Measurements from ENCODE around the gene UBR4. TPM values are rescaled to one million over a fixed set of nuclear protein-coding genes. Genes with fewer than 3 reads are reported as not detected.

UBR4 gene
- total RNA-seq, 4 donors from 2014 or later = 124 to 198 (median 131) TPM

DNA sequence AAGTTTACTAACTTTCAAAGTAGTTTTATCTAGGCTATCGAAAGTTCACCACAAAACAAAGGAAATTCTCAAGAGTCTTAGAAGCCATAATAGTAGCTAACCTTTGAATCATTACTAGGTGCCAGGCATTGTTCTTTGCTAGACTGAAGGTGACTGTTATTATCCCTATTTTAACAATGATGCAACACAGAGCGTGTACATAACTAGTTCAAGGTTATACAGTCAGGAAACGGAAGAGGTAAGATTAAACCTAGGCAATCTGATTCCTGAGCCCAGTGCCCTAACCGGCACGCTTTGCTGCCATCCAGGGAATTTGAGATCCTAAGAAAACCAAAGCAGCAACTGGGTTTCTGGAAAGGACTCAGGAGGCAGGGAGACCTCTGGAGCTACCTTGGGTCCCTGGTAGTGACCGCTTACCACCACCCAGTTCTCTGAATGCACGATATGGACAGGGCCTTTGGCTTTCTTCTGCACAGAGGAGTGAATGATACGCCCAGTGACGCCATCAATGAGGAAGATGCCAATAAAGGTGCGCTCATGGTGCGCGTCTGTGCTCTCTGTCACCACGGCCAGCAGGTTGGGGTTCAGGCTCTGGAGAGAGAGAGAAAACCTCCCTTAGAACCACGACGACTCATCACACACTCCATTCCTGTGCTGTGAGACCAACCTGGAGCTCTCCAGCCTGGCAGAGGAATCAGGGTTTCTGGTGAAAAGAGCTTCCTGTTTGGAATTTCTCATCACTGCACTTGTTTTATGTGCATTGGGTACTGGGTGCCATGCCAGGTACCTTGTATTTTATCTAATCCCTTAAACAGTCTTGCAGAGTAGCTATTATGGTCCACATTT, 13.1 kb upstream of the UBR4 start:
- TF ChIP-seq, protein P1, sequence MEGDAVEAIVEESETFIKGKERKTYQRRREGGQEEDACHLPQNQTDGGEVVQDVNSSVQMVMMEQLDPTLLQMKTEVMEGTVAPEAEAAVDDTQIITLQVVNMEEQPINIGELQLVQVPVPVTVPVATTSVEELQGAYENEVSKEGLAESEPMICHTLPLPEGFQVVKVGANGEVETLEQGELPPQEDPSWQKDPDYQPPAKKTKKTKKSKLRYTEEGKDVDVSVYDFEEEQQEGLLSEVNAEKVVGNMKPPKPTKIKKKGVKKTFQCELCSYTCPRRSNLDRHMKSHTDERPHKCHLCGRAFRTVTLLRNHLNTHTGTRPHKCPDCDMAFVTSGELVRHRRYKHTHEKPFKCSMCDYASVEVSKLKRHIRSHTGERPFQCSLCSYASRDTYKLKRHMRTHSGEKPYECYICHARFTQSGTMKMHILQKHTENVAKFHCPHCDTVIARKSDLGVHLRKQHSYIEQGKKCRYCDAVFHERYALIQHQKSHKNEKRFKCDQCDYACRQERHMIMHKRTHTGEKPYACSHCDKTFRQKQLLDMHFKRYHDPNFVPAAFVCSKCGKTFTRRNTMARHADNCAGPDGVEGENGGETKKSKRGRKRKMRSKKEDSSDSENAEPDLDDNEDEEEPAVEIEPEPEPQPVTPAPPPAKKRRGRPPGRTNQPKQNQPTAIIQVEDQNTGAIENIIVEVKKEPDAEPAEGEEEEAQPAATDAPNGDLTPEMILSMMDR (IDR thresholded peaks at IDR 0.05; ENCODE audit: low read depth) = no peak

DNA sequence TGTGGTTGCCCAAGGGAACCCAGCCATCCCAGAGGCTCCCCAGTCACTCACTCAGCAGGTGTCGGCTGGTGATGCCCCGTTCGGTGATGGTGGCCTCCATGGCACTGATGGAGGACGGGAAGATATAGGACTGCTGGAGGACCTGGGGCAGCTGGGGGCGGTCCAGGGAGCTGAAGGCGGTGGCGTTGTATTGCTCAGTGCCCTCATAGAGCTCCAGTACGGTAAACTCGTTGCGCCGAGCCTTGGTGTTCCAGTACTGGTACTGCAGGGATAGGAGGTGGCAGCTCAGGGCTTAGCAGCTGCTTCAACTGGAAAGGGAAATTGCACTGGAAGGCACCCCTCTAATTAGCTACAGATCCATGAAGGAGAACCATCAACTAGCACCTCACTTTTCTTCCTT, 12.5 kb upstream of the UBR4 start:
- TF ChIP-seq, protein P1 (IDR thresholded peaks at IDR 0.05; ENCODE audit: low read depth) = no peak

DNA sequence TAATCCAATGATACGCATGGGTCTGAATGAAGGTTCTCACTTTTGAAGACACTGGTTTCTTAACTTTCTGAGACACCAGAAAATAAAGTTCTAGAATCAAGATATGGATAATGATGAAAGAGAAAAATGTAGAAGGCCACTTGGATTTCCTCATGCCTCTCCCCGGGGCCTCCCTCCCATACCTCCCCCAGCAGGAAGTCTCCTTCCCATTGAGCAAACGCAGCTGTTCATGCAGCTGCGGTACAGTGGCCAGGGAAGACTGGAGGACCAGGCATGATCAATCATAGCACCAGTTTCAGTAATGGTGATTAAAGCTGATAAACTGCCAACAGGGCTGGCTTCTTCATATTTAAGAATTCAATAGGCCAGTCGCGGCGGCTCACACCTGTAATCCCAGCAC, 10.9 kb upstream of the UBR4 start:
- TF ChIP-seq, protein P1 (IDR thresholded peaks at IDR 0.05; ENCODE audit: low read depth) = no peak

DNA sequence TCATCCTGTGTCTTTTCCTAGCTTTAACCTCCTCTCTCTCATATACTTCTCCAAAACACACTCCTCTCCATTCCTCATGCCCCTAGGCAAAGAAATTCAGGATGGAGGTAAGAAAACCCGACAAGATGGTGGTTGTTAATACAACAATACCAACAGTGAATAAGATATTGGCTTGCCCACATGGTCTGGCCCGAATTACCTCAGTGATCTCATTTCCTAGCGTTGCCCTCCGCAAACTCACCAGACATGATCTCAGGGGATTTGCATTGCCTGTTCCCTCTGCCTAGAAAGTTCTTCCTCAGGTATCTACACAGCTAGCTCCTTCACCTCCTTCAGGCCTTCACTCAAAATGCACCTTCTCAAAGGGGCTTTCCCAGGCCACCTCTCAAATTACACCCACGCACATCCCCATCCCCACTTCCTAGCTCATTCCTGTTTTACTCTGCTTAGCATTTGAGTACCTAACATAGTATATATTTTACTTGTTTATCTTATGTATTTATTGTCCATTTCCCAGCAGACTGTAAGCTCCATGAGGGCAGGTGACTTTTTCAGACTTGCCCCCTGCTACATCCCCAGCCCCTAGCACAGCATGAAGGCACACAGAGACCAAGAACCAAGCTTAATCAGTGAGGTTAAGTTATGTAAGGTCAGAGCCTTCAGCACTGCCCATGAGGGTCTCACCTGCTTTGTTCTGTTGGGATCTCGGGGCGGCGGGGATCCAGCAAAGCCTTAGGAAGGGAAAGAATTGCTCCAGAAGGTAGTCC, 10.2 kb upstream of the UBR4 start:
- TF ChIP-seq, protein P1 (IDR thresholded peaks at IDR 0.05; ENCODE audit: low read depth) = no peak

DNA sequence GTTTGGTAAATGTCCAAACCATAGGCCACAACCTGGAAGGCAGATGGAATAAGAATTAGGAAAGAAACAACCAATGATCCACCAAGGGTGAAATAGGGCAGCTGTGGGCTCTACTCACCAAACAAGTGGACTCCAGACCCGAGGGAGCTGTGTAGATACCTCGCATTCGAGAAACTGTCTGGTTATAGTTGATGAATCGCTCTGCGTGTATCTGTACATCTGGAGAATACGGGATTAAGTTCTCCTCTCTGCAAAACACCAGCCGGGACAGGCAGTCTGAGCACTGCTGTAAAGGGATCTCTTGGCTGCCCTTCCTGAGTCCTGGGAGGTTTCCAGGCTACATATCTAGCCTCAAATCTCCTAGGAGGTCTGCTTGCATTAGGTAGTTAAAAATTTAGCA, 9.4 kb upstream of the UBR4 start:
- TF ChIP-seq, protein P1 (IDR thresholded peaks at IDR 0.05; ENCODE audit: low read depth) = no peak

DNA sequence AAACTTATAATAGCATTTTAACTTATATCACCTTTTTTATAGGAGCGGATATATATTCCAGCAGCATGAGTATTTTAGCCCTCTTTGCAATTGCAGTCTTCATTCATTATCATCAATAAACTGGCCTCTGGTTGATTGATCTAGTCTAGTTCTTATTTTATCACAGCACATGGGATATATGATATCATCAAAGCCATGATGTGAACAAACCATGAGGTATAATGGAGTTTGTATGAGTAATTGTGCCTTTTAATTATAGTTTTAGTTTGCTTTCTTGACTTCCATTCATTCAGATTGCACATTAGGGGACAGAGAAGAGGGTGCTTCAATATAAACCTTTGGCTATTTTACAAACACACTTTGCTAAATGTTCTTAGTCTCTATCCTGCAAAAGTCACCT, 3.5 kb upstream of the UBR4 start:
- TF ChIP-seq, protein P1 (IDR thresholded peaks at IDR 0.05; ENCODE audit: low read depth) = no peak

DNA sequence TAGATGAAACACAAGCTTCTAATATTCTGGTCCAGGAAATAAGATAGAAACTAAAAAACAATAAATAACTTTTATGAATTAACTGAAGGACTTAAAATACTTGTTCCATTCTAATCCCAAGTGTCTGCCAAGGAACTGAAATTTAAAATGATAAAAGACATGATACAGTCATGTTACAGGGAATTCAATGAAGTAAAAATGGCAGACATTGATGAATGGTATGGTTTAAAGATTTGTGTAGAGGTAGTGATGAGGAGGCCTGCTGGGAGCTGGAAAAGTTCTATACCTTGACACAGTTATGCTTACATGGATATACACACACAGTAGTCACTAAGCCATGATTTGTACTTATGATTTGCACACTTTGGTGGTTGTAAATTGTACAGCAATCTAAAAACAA, 2.1 kb upstream of the UBR4 start:
- TF ChIP-seq, protein P1 (IDR thresholded peaks at IDR 0.05; ENCODE audit: low read depth) = no peak
